Uterus (tissue), 4 donors: ENCODE results near the gene ELMO1. TPM values are rescaled to one million over a fixed set of nuclear protein-coding genes. Genes with fewer than 3 reads are reported as not detected.

Experiments used
- DNase-seq, 2 donors: peaks; one replicate each; pipeline ENCODE4 v3.0.0-alpha.2; 2019 to 2020
- H3K27ac ChIP-seq, 2 donors: fragments of 200-600 bp; sonication (generic); 1 replicate in 1 of 2; 2 replicates in 1 of 2; pipeline ENCODE4 v1.5.1; 2016 to 2018
- H3K27me3 ChIP-seq, 2 donors: fragments of 200-600 bp; sonication (generic); one replicate each; pipeline ENCODE4 v1.5.1; 2018 to 2019; ENCODE audit warnings: control low read depth in 1 of 2
- H3K36me3 ChIP-seq, 2 donors: fragments of 200-600 bp; sonication (generic); one replicate each; pipeline ENCODE4 v1.5.1; 2019; ENCODE audit warnings: control low read depth in 1 of 2
- H3K4me1 ChIP-seq, 2 donors: fragments of 200-600 bp; sonication (generic); one replicate each; pipeline ENCODE4 v1.5.1; 2018 to 2019; ENCODE audit warnings: control low read depth in 1 of 2
- H3K4me3 ChIP-seq, 2 donors: fragments of 200-600 bp; sonication (generic); 1 replicate in 1 of 2; 2 replicates in 1 of 2; pipeline ENCODE4 v1.5.1; 2018 to 2019; ENCODE audit warnings: mild to moderate bottlenecking in 1 of 2
- H3K9me3 ChIP-seq, 2 donors: fragments of 200-600 bp; sonication (generic); one replicate each; pipeline ENCODE4 v1.5.1; 2019; ENCODE audit warnings: control low read depth in 1 of 2
- CTCF ChIP-seq, 4 experiments: fragments of 200-600 bp in 2 of 4; fragments of 450-650 bp in 2 of 4; sonication (generic) in 2 of 4; IDR thresholded peaks; one replicate each; pipeline ENCODE4 v1.5.1; 2016 to 2019; ENCODE audit warnings: antibody characterized with exemption in 4 of 4, mild to moderate bottlenecking in 2 of 4, moderate library complexity in 1 of 4
- POLR2A ChIP-seq, 2 donors: fragments of 450-650 bp; IDR thresholded peaks; one replicate each; pipeline ENCODE4 v1.6.1; 2016; ENCODE audit warnings: antibody characterized with exemption in 2 of 2, mild to moderate bottlenecking in 1 of 2, moderate library complexity in 1 of 2
- intact Hi-C: fragments of 100-400 bp; cut with DNase I; formaldehyde crosslinking; loops from one replicate; pipeline ENCODE4 v1.15.1; 2023; ENCODE audit warnings: low total_unique reads
- total RNA-seq, 4 donors: library from RNA; depleted of rRNA in 3 of 4; stranded (reverse); fragments of >200 nt in 3 of 4; gene quantifications; one replicate each; pipeline versions ENCODE4 v1.1.0 to v1.2.4, GENCODE V29; 2014 to 2023
- donor health status: DM: yes; HTN: yes; CAD: no.

ELMO1 gene
- total RNA-seq, 4 donors from 2014 or later, result 37.9 to 64.7 (median 55.5) TPM

- DNase-seq, result no peak
- H3K27me3 ChIP-seq, result no peaks in the 10 kb centered on the region
- no peak overlapping the region for H3K27ac ChIP-seq
- H3K36me3 ChIP-seq, result no peaks in the 10 kb centered on the region
- intact Hi-C loops, result no loop called here
- H3K4me1 ChIP-seq, result no peaks in the 10 kb centered on the region
- H3K9me3 ChIP-seq, result no peaks in the 10 kb centered on the region
- TF ChIP-seq POLR2A (IDR thresholded peaks at IDR 0.05), result no peak
- no peak for TF ChIP-seq CTCF (IDR thresholded peaks at IDR 0.05)
- H3K4me3 ChIP-seq, result no peak overlapping the region
Observed at GRCh38 chr7:37346761-37347160, 101.9 kb downstream of the ELMO1 start.

GRCh38 chr7:37344886-37345579 lies 103.6 kb downstream of the ELMO1 start:
- H3K27ac ChIP-seq, result no peak overlapping the region
- intact Hi-C loops, result no loop called here

GRCh38 chr7:37342688-37343471 lies 105.8 kb downstream of the ELMO1 start:
- no peaks in the 10 kb centered on the region for H3K9me3 ChIP-seq
- intact Hi-C loops, result no loop called here
- no peak for DNase-seq
- H3K36me3 ChIP-seq, result no peaks in the 10 kb centered on the region
- no peaks in the 10 kb centered on the region for H3K27me3 ChIP-seq
- no peak for TF ChIP-seq CTCF (IDR thresholded peaks at IDR 0.05)
- TF ChIP-seq POLR2A (IDR thresholded peaks at IDR 0.05), result no peak
- no peaks in the 10 kb centered on the region for H3K4me1 ChIP-seq
- no peak overlapping the region for H3K27ac ChIP-seq
- no peak overlapping the region for H3K4me3 ChIP-seq

More at GRCh38 chr7:37344886-37345579, 103.6 kb downstream of the ELMO1 start:
- Histone ChIP-seq H3K9me3 (no peaks in the 10 kb centered on the region), H3K4me1 (no peaks in the 10 kb centered on the region), H3K27me3 (no peaks in the 10 kb centered on the region), H3K4me3 (no peak overlapping the region), H3K36me3 (no peaks in the 10 kb centered on the region)
- DNase-seq, result no peak
- TF ChIP-seq CTCF (IDR thresholded peaks at IDR 0.05), result no peak
- no peak for TF ChIP-seq POLR2A (IDR thresholded peaks at IDR 0.05)

- Histone ChIP-seq H3K27ac (no peak overlapping the region), H3K27me3 (no peaks in the 10 kb centered on the region), H3K36me3 (no peaks in the 10 kb centered on the region), H3K4me3 (no peak overlapping the region), H3K9me3 (no peaks in the 10 kb centered on the region), H3K4me1 (no peaks in the 10 kb centered on the region)
- TF ChIP-seq POLR2A (IDR thresholded peaks at IDR 0.05) (no peak), CTCF (IDR thresholded peaks at IDR 0.05) (no peak)
- no peak for DNase-seq
- intact Hi-C loops, result no loop called here
Observed at GRCh38 chr7:37342176-37342687, 106.4 kb downstream of the ELMO1 start.
